Activated CD4-positive, CD25-positive, alpha-beta regulatory T cell (primary cell): ENCODE data around the gene RBMS1.

ENCODE experiments used
- DNase-seq, 4 experiments: peaks; one replicate each; lab custom pipeline; 2025; lab: John Stamatoyannopoulos, UW

RBMS1 gene

GRCh38 chr2:160332318-160332717 lies 161.3 kb downstream of the RBMS1 start:
- DNase-seq: no peak

- DNase-seq: no peak
These were observed 162.2 kb downstream of the RBMS1 start for GRCh38 chr2:160331258-160332025.

GRCh38 chr2:160328811-160329527 lies 164.6 kb downstream of the RBMS1 start:
- DNase-seq: no peak

- no peak for DNase-seq
These were observed 166.8 kb downstream of the RBMS1 start for GRCh38 chr2:160326786-160327185.

- no peak for DNase-seq
These were observed 168.2 kb downstream of the RBMS1 start for GRCh38 chr2:160325418-160325817.

- DNase-seq: no peak
These were observed 168.7 kb downstream of the RBMS1 start for GRCh38 chr2:160324917-160325316.

DNA sequence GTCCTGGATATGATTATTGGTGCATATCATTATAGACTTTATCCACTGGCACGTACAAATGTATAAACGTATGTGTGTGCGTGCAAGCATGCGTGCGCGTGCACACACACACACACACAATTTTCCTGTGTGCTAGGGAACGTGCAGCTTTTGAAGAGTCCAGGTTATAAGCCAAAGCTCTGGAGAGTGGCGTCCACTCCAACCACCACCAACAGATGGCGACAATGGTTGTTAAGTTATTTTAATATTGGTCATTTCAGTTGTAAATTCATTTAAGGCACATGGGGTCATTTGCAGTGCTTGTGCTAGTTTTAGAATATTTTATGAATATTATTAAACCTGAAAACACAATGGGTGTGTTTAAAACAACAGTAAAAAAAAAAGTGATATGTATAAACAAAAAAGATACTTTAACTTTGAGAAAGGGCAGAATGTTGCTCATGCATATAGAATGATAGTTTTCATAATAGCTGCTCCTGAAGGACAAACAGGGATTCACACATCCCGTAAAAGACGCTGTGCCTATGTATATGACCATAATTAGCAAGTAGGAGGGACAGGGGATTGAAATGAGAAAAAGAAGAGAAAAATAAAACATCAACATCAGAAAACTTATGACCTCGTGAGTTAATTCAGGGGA lies 169.3 kb downstream of the RBMS1 start:
- peak in 1 of 4 experiments; percentile 8 for DNase-seq

DNA sequence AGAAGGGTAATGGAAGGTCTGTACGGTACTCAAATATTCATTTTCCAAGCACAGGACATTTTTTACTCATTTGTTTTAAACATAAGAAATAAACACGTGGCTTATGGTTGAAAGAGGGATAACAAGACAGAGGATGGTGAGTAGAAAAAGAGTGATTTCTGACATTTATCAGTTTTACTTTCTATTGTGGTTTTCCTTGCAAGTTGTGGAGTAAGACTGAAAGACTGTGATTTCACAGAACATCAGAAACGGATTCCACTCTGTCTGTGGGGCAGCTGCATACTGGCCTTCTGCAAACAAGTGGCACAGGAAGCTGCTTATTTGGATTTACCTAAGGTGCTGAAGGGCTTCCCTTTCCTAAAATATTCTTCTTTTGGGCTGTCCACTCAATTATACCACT lies 171.3 kb downstream of the RBMS1 start:
- DNase-seq: no peak

DNA sequence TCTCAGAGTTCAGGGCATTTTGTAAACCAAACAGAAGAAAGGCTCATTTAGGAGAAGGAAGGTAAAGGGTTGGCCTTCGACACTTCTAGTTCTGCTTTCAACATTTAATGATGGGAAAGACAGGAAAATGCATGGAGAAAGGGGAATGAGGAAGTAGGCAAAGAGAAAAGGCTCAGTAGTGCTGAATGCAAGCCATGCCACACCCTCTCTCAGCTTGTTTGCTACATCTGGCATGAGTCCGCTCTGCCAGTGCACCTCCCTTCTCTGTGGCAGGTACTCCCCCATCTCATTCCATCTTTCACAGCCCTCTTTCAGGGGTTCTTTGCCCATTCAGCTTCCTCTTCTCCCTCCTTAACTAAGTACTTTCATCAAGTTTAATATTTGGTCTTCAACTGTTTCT lies 172.6 kb downstream of the RBMS1 start:
- DNase-seq: no peak

- no peak for DNase-seq
These were observed 173.9 kb downstream of the RBMS1 start for GRCh38 chr2:160319700-160320099.

- DNase-seq: no peak
These were observed 175.4 kb downstream of the RBMS1 start for GRCh38 chr2:160318218-160318617.

DNA sequence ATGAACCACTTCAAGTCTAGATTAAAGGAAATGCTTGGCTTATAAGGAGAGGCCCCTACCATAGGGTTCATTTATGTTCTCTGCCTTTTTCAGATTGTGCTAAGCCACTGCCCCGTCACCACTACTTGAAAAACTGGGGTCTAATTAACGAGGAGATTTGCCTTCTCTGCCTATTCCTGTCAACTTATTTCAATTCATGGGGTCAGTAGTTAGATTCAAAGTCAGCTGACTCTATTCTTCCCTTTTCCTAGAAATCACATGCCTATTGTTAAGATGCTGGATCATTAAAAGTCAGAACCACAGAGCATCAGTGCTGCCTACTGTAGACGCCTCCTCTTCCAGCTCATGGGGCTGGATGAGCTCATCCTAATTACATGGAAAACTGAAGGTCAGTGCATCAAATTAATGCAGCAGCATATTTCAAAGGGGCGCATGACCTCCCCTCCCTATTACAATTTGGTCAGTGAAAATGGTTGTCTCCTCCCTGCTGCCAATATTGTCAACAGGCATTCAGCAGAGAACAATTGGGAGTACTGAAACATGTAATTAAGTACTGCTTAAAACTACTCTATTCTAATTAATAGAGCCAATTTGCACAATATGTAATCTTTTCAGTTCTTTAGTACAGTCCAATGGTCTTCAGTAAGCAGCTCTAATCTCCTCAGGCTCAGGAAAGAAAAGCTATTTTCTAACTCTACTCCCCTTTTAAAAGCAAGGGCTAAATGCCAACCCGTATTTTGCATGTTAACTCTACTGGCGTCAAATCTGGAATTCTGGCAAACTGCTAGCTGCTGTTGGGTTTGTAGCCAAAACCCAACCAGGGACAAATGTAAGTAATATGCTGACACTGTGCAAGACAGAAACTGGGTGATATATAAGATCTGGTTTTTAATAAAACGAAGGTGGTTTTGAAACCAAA lies 176.2 kb downstream of the RBMS1 start:
- DNase-seq: no peak

DNA sequence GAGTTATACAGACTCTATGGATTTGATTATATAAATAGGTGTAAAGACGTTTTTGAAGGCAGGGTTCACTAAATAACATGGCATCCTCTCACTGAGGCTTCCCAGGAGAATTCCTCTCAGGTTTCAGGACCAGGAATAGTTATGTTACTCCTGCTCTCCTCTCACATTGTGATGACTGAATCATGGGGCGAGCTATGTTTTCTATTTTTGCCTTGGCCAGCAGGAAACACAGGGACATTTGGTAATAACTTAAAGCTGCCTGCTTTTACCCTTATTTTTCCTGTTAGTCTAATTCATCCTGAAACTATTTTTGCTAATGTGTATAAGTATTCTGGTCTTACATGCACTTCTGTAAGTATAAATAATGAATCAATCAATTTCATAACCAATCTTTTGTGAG lies 178.3 kb downstream of the RBMS1 start:
- no peak for DNase-seq

DNA sequence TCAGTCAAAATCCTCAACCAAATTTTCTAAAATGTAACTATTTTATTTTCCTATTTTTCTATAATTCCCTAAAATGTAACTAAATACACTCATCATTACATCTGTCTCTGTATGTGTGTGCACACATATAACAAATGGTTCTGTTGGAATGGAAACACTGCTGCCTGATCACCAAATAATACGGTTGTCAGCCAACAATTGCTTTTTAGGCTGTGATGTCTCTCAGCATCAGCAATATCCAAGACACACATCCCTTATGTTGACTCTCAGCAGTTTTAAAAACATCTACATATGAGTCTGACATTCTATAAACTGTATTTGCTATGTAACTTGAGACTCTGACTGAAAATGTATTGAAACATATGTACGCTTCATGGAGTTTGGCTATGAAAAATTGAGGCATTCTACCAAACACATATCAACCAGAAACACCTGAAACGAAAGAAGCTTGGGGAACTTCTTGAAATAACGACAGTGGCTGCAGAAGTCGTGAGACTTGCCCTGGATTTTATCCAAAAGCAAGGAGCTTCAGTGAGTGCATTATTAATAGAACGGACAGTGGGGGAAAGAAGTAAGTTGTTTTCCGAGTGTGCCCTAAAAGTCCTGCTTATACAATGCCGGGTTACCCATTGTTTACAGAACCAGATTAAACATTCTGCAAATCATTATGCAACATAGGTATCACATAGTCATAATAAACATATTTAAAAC lies 183.3 kb downstream of the RBMS1 start:
- no peak for DNase-seq

DNA sequence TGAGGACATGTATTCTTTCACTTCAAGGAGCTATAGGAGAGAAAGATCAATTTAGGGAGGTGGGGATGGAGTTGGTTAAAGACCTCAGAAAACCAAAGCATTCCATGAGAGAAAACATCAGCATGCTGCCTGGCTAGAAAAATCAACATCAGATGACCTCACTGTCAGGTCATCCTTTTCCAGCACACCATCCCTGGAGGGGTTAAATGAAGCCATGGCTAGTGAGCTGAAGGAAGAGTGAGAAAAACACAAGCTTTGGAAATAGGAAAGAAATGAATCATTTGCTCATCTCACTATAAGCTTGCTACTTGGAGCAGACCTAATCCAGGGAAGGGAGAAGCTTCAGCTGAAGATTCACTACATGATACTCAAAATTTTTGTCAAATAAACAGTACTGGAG lies 184.0 kb downstream of the RBMS1 start:
- DNase-seq: no peak

DNA sequence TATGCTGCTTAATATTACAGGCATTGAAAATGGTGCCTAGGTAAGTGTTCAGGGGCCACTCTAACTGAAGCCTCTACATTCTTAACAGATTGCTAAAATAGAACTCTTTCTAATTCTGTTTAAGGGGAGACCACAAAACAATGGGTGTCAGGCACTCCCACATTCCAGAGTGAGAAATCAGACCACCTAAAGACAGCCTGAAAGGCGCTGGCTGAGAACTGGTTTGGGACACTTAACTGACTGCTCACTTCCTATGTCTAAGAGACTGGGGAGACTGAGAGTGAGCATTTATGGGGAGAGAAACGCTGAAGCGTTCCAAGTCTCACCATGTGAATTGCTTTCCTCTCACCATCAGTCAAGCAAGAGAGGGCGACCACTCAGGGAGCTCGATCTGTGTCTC lies 184.7 kb downstream of the RBMS1 start:
- DNase-seq: no peak

GRCh38 chr2:160308476-160308875 lies 185.1 kb downstream of the RBMS1 start:
- DNase-seq: no peak

- DNase-seq: no peak
These were observed 186.6 kb downstream of the RBMS1 start for GRCh38 chr2:160306985-160307384.

- DNase-seq: no peak
These were observed 188.4 kb downstream of the RBMS1 start for GRCh38 chr2:160305081-160305750.

GRCh38 chr2:160303527-160303926 lies 190.1 kb downstream of the RBMS1 start:
- DNase-seq: no peak

DNA sequence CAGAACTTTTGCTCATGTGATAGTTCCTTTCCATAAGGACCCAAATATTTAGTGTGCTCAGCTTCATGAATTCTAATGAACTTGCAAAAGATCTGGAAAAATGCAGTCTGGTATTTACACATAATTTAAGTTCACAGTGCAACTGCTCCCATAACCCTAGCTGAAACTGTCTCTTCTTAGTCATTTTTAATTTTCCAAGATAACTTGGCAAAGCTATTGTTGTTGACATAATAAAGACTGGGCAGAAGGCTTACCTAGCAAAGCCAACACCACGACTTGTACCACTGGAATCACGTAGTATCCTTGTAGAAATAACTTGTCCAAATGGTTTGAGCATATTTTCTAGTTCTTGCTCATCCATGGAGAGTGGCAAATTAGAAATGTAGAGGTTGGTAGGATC lies 190.5 kb downstream of the RBMS1 start:
- DNase-seq: no peak
